K562 treated with DMSO at 1 percent for 48 hours (cell line): ENCODE data around the gene GOLGA6L7. TPM values are rescaled to one million over a fixed set of nuclear protein-coding genes. Genes with fewer than 3 reads are reported as not detected.

ENCODE experiments used
- total RNA-seq: library from RNA; unstranded; fragments of 300-600 nt; gene quantifications from 2 replicates; pipeline ENCODE4 v1.2.3, GENCODE V29; 2022; ENCODE audit warnings: low replicate concordance; ENCODE audit errors: extremely low read depth

Gene GOLGA6L7, protein sequence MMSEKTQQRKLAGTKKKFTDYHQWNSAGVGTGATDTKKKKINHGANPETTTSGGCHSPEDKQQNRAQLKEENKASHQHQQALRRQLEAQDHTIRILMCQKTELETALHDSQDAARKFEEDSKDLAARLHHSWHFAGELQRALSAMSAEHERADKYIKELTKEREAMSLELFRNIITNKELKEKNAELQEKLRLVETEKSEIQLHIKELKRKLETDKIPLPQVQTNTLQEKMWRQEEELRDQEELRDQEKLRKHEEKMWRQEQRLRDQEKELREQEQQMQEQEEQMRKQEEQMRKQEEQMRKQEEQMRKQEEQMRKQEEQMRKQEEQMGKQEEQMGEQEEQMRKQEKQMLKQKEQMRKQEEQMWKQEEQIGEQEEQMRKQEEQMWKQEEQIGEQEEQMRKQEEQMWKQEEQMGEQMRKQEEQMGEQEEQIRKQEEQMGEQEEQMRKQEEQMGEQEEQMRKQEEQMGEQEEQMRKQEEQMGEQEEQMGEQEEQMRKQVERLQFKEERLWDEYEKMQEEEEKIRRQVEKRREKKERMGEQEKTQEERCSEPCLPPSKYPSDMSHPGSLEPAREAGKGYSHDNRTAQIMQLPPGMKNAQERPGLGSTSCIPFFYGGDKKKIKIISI
- not detected in 2 replicates for total RNA-seq

GRCh38 chr15:28848521-28848920 lies at the start of gene GOLGA6L7:
TSS of gene GOLGA6L7 (minus strand) at chr15:28848644. CDS start at chr15:28848549, 95 bp downstream.

GRCh38 chr15:28885630-28886430 lies 37.4 kb upstream of the GOLGA6L7 start, which contains the start of gene APBA2:
TSS of gene APBA2 (plus strand) at chr15:28885974. CDS start at chr15:29053885, 167,911 bp downstream.

Other genes starting within 250 kb of the GOLGA6L7 start
- not detected in 2 replicates for gene GOLGA8M, start 136.2 kb downstream of the GOLGA6L7 start, total RNA-seq
- gene APBA2, start 37.3 kb upstream of the GOLGA6L7 start, total RNA-seq: not detected in 2 replicates